Gastrocnemius medialis (tissue), 4 donors: ENCODE results near the gene CXorf65. TPM values are rescaled to one million over a fixed set of nuclear protein-coding genes. Genes with fewer than 3 reads are reported as not detected.

Experiments
- ATAC-seq, 2 donors: fragments of 150-250 bp; one replicate each; pipeline ENCODE4 v1.9.1; 2016
- DNase-seq, 2 donors: peaks; one replicate each; pipeline ENCODE4 v3.0.0-alpha.2; 2019
- H3K27ac ChIP-seq, 4 donors: fragments of 200-600 bp; sonication (generic); 1 replicate in 1 of 4; 2 replicates in 3 of 4; pipeline ENCODE4 v1.5.1; 2016 to 2018; ENCODE audit warnings: mild to moderate bottlenecking in 2 of 4, moderate library complexity in 1 of 4
- H3K27me3 ChIP-seq, 3 donors: fragments of 200-600 bp; sonication (generic) in 2 of 3; 1 replicate in 1 of 3; 2 replicates in 2 of 3; pipeline versions ENCODE4 v1.5.1 to v1.6.0; 2016 to 2019; ENCODE audit warnings: mild to moderate bottlenecking in 1 of 3, moderate library complexity in 1 of 3
- H3K36me3 ChIP-seq, 2 donors: fragments of 200-600 bp; sonication (generic) in 1 of 2; one replicate each; pipeline ENCODE4 v1.5.1; 2017 to 2018
- H3K4me1 ChIP-seq, 2 donors: fragments of 200-600 bp; sonication (generic) in 1 of 2; one replicate each; pipeline ENCODE4 v1.5.1; 2016 to 2017; ENCODE audit warnings: mild to moderate bottlenecking in 2 of 2
- H3K4me3 ChIP-seq, 4 donors: fragments of 200-600 bp; sonication (generic) in 3 of 4; 1 replicate in 1 of 4; 2 replicates in 3 of 4; pipeline ENCODE4 v1.5.1; 2016 to 2019; ENCODE audit warnings: mild to moderate bottlenecking in 2 of 4
- H3K9me3 ChIP-seq, 3 donors: fragments of 200-600 bp; sonication (generic) in 2 of 3; 1 replicate in 1 of 3; 2 replicates in 2 of 3; pipeline ENCODE4 v1.5.1; 2016 to 2019
- POLR2A ChIP-seq, 2 donors: fragments of 450-650 bp; IDR thresholded peaks; one replicate each; pipeline ENCODE4 v1.6.1; 2017; ENCODE audit warnings: antibody characterized with exemption in 2 of 2, mild to moderate bottlenecking in 2 of 2, moderate library complexity in 2 of 2
- in situ Hi-C, 4 donors: fragments of 200-750 bp; cut with MboI; loops; one replicate each; pipeline versions ENCODE4 v1.15.0 to v1.8.0; 2017; ENCODE audit warnings: low sequenced_read_pairs in 4 of 4
- intact Hi-C: fragments of 100-400 bp; cut with DNase I; formaldehyde crosslinking; loops from one replicate; pipeline ENCODE4 v1.15.1; 2023; ENCODE audit warnings: low total_unique reads
- total RNA-seq, 4 donors: library from RNA; depleted of rRNA; stranded (reverse); fragments of >200 nt; gene quantifications; one replicate each; pipeline versions ENCODE4 v1.1.0 to v1.2.3, GENCODE V29; 2016
- TF ChIP-seq, protein P1 (sequence below), 5 experiments: fragments of 450-650 bp in 3 of 5; fragments of 200-600 bp in 2 of 5; sonication (generic) in 2 of 5; IDR thresholded peaks in 4 of 5; conservative IDR thresholded peaks in 1 of 5; 1 replicate in 4 of 5; 2 replicates in 1 of 5; pipeline ENCODE4 v1.5.1; 2016 to 2019; ENCODE audit warnings: antibody characterized with exemption in 5 of 5, mild to moderate bottlenecking in 3 of 5, moderate library complexity in 3 of 5

The CXorf65 gene
- total RNA-seq, 4 donors from 2014 or later, result not detected

- intact Hi-C loops, result loop anchor here (1.0 to 2.0 kb wide), 3 partner anchors 22 to 61 kb away; partner anchors contain the start of gene SNX12
Measured at GRCh38 chrX:71118032-71118984, 11.8 kb upstream of the CXorf65 start, which contains the start of gene MED12. MED12 (plus strand) TSS chrX:71118596; CDS start chrX:71118755, 159 bp downstream.

DNA sequence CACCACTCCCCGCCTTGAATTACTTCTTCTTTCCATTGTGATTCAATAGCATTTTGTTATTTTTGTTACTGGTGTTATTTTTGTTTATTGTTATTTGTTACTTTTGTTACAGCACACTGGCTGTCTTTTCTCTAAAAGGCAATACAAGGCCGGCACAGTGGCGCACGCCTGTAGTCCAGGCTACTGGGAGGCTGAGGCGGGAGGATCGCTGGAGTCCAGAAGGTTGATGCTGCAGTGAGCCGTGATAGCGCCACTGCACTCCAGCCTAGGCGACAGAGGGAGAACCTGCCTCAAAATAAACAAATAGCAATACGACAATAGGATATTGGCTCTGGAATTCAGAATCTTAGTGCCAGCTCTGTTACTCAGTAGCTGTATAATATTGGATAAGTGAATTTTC, 10.8 kb upstream of the CXorf65 start:
- DNase-seq (no peak), ATAC-seq (no peak)
- no peak overlapping the region for H3K27ac ChIP-seq
- TF ChIP-seq, protein P1, sequence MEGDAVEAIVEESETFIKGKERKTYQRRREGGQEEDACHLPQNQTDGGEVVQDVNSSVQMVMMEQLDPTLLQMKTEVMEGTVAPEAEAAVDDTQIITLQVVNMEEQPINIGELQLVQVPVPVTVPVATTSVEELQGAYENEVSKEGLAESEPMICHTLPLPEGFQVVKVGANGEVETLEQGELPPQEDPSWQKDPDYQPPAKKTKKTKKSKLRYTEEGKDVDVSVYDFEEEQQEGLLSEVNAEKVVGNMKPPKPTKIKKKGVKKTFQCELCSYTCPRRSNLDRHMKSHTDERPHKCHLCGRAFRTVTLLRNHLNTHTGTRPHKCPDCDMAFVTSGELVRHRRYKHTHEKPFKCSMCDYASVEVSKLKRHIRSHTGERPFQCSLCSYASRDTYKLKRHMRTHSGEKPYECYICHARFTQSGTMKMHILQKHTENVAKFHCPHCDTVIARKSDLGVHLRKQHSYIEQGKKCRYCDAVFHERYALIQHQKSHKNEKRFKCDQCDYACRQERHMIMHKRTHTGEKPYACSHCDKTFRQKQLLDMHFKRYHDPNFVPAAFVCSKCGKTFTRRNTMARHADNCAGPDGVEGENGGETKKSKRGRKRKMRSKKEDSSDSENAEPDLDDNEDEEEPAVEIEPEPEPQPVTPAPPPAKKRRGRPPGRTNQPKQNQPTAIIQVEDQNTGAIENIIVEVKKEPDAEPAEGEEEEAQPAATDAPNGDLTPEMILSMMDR (IDR thresholded peaks at IDR 0.05 in 4 of 5, conservative IDR thresholded peaks at IDR 0.05 in 1 of 5), result no peak
- TF ChIP-seq POLR2A (IDR thresholded peaks at IDR 0.05), result no peak
- H3K4me3 ChIP-seq, result no peak overlapping the region
- in situ Hi-C loops, result no loop called here
- no peaks in the 10 kb centered on the region for H3K27me3 ChIP-seq
- intact Hi-C loops, result no loop called here
- H3K36me3 ChIP-seq, result peaks cover 0 to 16% of the 10 kb centered on the region in 2 donors
- no peaks in the 10 kb centered on the region for H3K4me1 ChIP-seq
- H3K9me3 ChIP-seq, result no peaks in the 10 kb centered on the region

More at GRCh38 chrX:71118032-71118984, 11.8 kb upstream of the CXorf65 start, which contains the start of gene MED12:
- ATAC-seq, result peak; percentile 96 to 97
- Histone ChIP-seq H3K4me3 (peak within 1 kb of the TSS; percentile 70 to 80 (median 75)), H3K4me1 (no peaks in the 10 kb centered on the region), H3K27me3 (no peaks in the 10 kb centered on the region), H3K27ac (peak within 1 kb of the TSS; percentile 87 to 92 (median 90)), H3K9me3 (no peaks in the 10 kb centered on the region), H3K36me3 (peaks cover 0 to 25% of the 10 kb centered on the region in 2 donors)
- peak; percentile 66 to 77 for DNase-seq
- TF ChIP-seq, protein P1 (IDR thresholded peaks at IDR 0.05 in 4 of 5, conservative IDR thresholded peaks at IDR 0.05 in 1 of 5), result no peak
- TF ChIP-seq POLR2A (IDR thresholded peaks at IDR 0.05), result peak; percentile 17 to 29
- in situ Hi-C loops, result no loop called here

DNA sequence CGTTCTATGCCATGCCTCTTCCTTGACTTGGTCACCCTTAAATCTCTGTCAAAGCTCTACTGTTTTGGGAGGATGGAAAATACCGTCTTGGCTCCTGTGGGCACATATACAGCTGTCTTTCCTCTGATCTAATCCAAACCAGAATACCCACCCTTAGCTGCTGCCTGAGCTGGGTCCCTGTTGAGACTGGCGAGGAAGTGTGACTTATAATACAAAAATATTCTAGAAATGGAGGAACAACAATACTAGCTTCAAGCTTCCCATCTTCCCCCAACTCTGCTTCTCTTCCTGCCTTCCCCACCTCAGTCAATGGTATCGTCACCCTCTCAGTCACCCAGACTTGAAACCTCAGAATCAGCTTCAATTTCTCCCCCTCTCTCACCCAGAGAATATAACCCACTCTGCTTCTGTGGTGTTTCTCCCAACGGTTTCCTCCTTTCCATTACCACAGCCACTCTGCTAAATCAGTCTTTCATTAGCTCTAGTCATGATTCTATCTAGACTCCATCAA, 5.4 kb upstream of the CXorf65 start:
- intact Hi-C loops, result no loop called here
- H3K4me3 ChIP-seq, result no peak overlapping the region
- H3K27ac ChIP-seq, result peak overlapping the region in 1 of 4 donors; percentile 18
- in situ Hi-C loops, result no loop called here
- no peaks in the 10 kb centered on the region for H3K9me3 ChIP-seq
- no peaks in the 10 kb centered on the region for H3K36me3 ChIP-seq
- H3K27me3 ChIP-seq, result no peaks in the 10 kb centered on the region
- no peak for TF ChIP-seq POLR2A (IDR thresholded peaks at IDR 0.05)
- TF ChIP-seq, protein P1 (IDR thresholded peaks at IDR 0.05 in 4 of 5, conservative IDR thresholded peaks at IDR 0.05 in 1 of 5), result no peak
- ATAC-seq (no peak), DNase-seq (no peak)
- no peaks in the 10 kb centered on the region for H3K4me1 ChIP-seq

DNA sequence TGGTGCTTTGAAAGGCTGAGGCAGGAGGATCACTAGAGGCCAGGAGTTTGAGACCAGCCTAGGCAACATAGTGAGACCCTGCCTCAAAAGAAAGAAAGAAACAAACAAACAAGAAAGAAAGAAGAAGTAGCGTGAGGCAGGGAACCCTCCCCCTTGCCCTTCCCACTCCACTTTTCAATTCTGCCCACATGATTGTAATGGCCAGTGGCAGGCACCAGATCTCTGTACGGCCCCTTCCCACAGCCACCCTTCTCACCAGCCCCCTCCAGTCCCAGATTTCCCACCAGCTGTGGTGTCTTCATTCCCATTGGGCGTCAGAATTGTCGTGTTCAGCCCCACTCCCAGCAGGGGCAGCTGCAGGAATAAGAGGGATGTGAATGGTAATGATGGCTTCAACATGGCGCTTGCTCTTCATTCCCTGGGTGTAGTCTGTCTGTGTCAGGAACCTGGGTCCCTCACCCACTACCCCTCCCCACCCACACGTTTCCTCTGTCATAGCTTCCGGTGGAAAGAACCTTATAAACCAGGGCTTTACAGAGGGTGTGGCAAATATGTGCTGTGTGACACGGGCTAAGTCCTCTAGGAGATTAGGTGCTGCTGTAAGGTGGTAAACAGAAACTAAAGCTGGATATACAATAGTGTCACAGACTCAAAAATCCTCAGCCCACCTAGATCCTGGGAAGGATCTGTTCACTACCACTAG, 4.8 kb upstream of the CXorf65 start, which contains the start of gene IL2RG:
IL2RG (minus strand) TSS at position 437 of the 703 bp plus-strand sequence; CDS start at position 399, 38 bp downstream.
- no peak for ATAC-seq
- in situ Hi-C loops, result no loop called here
- Histone ChIP-seq H3K9me3 (no peaks in the 10 kb centered on the region), H3K4me3 (no peak within 1 kb of the TSS), H3K36me3 (no peaks in the 10 kb centered on the region), H3K27ac (peak within 1 kb of the TSS in 1 of 4 donors; percentile 18), H3K27me3 (no peaks in the 10 kb centered on the region), H3K4me1 (no peaks in the 10 kb centered on the region)
- intact Hi-C loops, result no loop called here
- TF ChIP-seq, protein P1 (IDR thresholded peaks at IDR 0.05 in 4 of 5, conservative IDR thresholded peaks at IDR 0.05 in 1 of 5), result no peak
- TF ChIP-seq POLR2A (IDR thresholded peaks at IDR 0.05), result no peak
- DNase-seq, result no peak
